GM12878 (cell line): ENCODE measurements around the gene SLCO2A1. TPM values are rescaled to one million over a fixed set of nuclear protein-coding genes. Genes with fewer than 3 reads are reported as not detected.

Experiments used
- ATAC-seq: fragments of 200-7000 bp; cut with Tn5 transposase; 3 replicates; pipeline ENCODE4 v1.9.1; 2020; ENCODE audit warnings: mild to moderate bottlenecking, moderate library complexity
- BruUV-seq: library from RNA; stranded (reverse); fragments of 400-500 nt; replicated peaks from 2 replicates; lab custom pipeline; 2021; lab: Mats Ljungman, UMichigan
- CTCF ChIA-PET: fragments of 300-600 bp; sonication (Branson Sonifier 250); formaldehyde crosslinking; extraction: SDS; loops from one replicate; lab custom pipeline; 2021; ENCODE audit warnings: inconsistent platforms; lab: Yijun Ruan, JAX
- POLR2A ChIA-PET: fragments of 350-600 bp; formaldehyde crosslinking; extraction: SDS; loops from one replicate; lab custom pipeline; 2021; ENCODE audit warnings: inconsistent platforms; lab: Charles Lee
- RAD21 ChIA-PET: fragments of 300-600 bp; sonication (Branson Sonifier 250); formaldehyde crosslinking; loops from one replicate; lab custom pipeline; 2023; ENCODE audit warnings: antibody characterized with exemption; ENCODE audit not compliant: unreplicated experiment; lab: Charles Lee
- SMC1A ChIA-PET: fragments of 300-600 bp; sonication (Branson Sonifier 250); formaldehyde crosslinking; loops from one replicate; lab custom pipeline; 2023; ENCODE audit not compliant: unreplicated experiment, uncharacterized antibody; lab: Charles Lee
- DNase-seq: peaks from one replicate; pipeline ENCODE4 v3.0.0-alpha.2; 2011; ENCODE audit warnings: low read depth, low spot score
- FAIRE-seq: peaks from 3 replicates; lab custom pipeline; 2011; peaks lifted over from hg19 to GRCh38; lab: Jason Lieb, UNC
- H2AFZ ChIP-seq: 2 replicates; pipeline ENCODE4 v1.6.0; 2011; ENCODE audit warnings: low read depth, low read length, control low read depth; ENCODE audit not compliant: control insufficient read depth
- H3K27ac ChIP-seq: 2 replicates; pipeline ENCODE4 v1.5.1; 2011; ENCODE audit warnings: control low read depth; ENCODE audit not compliant: control insufficient read depth, insufficient read depth
- H3K27me3 ChIP-seq, 2 experiments: replicated peaks in 1 of 2; 2 replicates each; pipeline versions ENCODE4 v1.6.0 to v1.6.1; 2011; ENCODE audit warnings: low read length in 1 of 2; ENCODE audit not compliant: control insufficient read depth in 2 of 2, insufficient read depth in 2 of 2
- H3K36me3 ChIP-seq, 2 experiments: 2 replicates each; pipeline ENCODE4 v1.5.1; 2011; ENCODE audit warnings: low read length in 1 of 2; ENCODE audit not compliant: control insufficient read depth in 2 of 2, insufficient read depth in 2 of 2
- H3K4me1 ChIP-seq: 2 replicates; pipeline ENCODE4 v1.6.1; 2011; ENCODE audit warnings: mild to moderate bottlenecking, low read length, moderate library complexity, mixed read lengths; ENCODE audit not compliant: control insufficient read depth, insufficient read depth
- H3K4me2 ChIP-seq: 2 replicates; pipeline ENCODE4 v1.6.0; 2011; ENCODE audit warnings: control low read depth; ENCODE audit not compliant: control insufficient read depth, insufficient read depth
- H3K4me3 ChIP-seq: fragments of 200-600 bp; sonication (generic); 2 replicates; pipeline ENCODE4 v1.5.1; 2016
- H3K79me2 ChIP-seq: 2 replicates; pipeline ENCODE4 v1.6.0; 2011; ENCODE audit warnings: low read length; ENCODE audit not compliant: control insufficient read depth, insufficient read depth
- H3K9ac ChIP-seq: 2 replicates; pipeline ENCODE4 v1.8.0; 2011; ENCODE audit warnings: low read length, control low read depth, mixed read lengths; ENCODE audit not compliant: control insufficient read depth, insufficient read depth
- H3K9me3 ChIP-seq: replicated peaks from 3 replicates; pipeline ENCODE4 v1.5.1; 2011; ENCODE audit warnings: mild to moderate bottlenecking, low read length; ENCODE audit not compliant: control insufficient read depth, insufficient read depth
- H4K20me1 ChIP-seq: 2 replicates; pipeline ENCODE4 v1.6.0; 2011; ENCODE audit not compliant: control insufficient read depth, insufficient read depth
- BCL3 ChIP-seq: IDR thresholded peaks from 2 replicates; pipeline ENCODE4 v1.6.1; 2011; ENCODE audit warnings: borderline replicate concordance, low read depth, mild to moderate bottlenecking, moderate library complexity, low read length; ENCODE audit not compliant: insufficient read depth, poor library complexity, severe bottlenecking
- CBFB ChIP-seq: IDR thresholded peaks from 2 replicates; pipeline ENCODE4 v1.6.1; 2016; ENCODE audit warnings: antibody characterized with exemption, low read depth
- CREB1 ChIP-seq: IDR thresholded peaks from 2 replicates; pipeline ENCODE4 v1.6.1; 2012; ENCODE audit warnings: low read depth, mild to moderate bottlenecking, inconsistent platforms
- FOS ChIP-seq: IDR thresholded peaks from 3 replicates; pipeline ENCODE4 v1.6.1; 2011; ENCODE audit warnings: borderline replicate concordance; ENCODE audit not compliant: insufficient read length; ENCODE audit errors: extremely low read depth
- HDAC6 ChIP-seq: fragments of 200-600 bp; sonication (generic); IDR thresholded peaks from one replicate; pipeline ENCODE4 v1.8.0; 2017; ENCODE audit warnings: antibody characterized with exemption; ENCODE audit not compliant: unreplicated experiment
- JUND ChIP-seq: IDR thresholded peaks from 2 replicates; pipeline ENCODE4 v1.6.1; 2012; ENCODE audit warnings: low read depth, mild to moderate bottlenecking, low read length, improper control_type of control experiment, moderate library complexity
- NR2C1 ChIP-seq: fragments of 450-650 bp; IDR thresholded peaks from 2 replicates; pipeline ENCODE4 v1.6.1; 2017; ENCODE audit warnings: antibody characterized with exemption, mild to moderate bottlenecking, moderate library complexity
- SIX5 ChIP-seq: IDR thresholded peaks from 2 replicates; pipeline ENCODE4 v1.6.1; 2011; ENCODE audit warnings: mild to moderate bottlenecking, low read depth, low read length, moderate library complexity; ENCODE audit not compliant: severe bottlenecking
- ZBED1 ChIP-seq: IDR thresholded peaks from 2 replicates; pipeline ENCODE4 v1.6.1; 2016; ENCODE audit warnings: borderline replicate concordance
- ZNF217 ChIP-seq: fragments of 450-650 bp; IDR thresholded peaks from 2 replicates; pipeline ENCODE4 v1.6.1; 2017; ENCODE audit warnings: antibody characterized with exemption, mild to moderate bottlenecking
- WGBS: methylation state at CpG from one replicate; pipeline ENCODE4 v1.1.6; 2016; ENCODE audit warnings: low lambda C conversion rate; ENCODE audit not compliant: insufficient replicate concordance, insufficient coverage; ENCODE audit errors: missing lambda C conversion rate; 5-methylcytosine and 5-hydroxymethylcytosine counted together
- in situ Hi-C: fragments of 300-500 bp; cut with MboI; formaldehyde crosslinking; loops from 9 replicates; pipeline ENCODE4 v1.14.3; 2018; ENCODE audit warnings: mixed read lengths
- intact Hi-C: fragments of 100-400 bp; cut with micrococcal nuclease; formaldehyde crosslinking; loops from one replicate; pipeline ENCODE4 v1.14.2; 2022; ENCODE audit not compliant: unreplicated experiment
- polyA plus RNA-seq, 11 experiments: library from polyadenylated mRNA; depleted of rRNA in 4 of 11; unstranded in 6 of 11; stranded (reverse) in 5 of 11; fragments of >200 nt; fragmentation: Nextera tagmentation in 4 of 11; fragmentation: Illumina TruSeq in 1 of 11; extraction: Ambion mirVana in 4 of 11; extraction: Trizol in 1 of 11; gene quantifications; 1 replicate in 1 of 11; 2 replicates in 10 of 11; pipeline versions ENCODE4 v1.2.1 to v1.2.3, GENCODE V29; 2011 to 2016; ENCODE audit warnings: inconsistent platforms in 2 of 11, missing spikeins in 2 of 11, low read depth in 1 of 11
- total RNA-seq, 4 experiments: library from RNA; depleted of rRNA in 3 of 4; stranded (reverse); fragments of >200 nt in 3 of 4; fragmentation: Illumina TruSeq in 1 of 4; extraction: Trizol in 1 of 4; gene quantifications; 2 replicates each; pipeline versions ENCODE4 v1.2.1 to v1.2.3, GENCODE V29; 2013 to 2021
- TF ChIP-seq, protein P1 (sequence below): fragments of 450-650 bp; IDR thresholded peaks from 2 replicates; pipeline ENCODE4 v1.6.1; 2016; ENCODE audit warnings: mild to moderate bottlenecking, moderate library complexity, borderline replicate concordance

SLCO2A1 gene
- total and polyA plus RNA-seq, 10 of the 15 experiments (the other 5 are each of a cell fraction or from before 2014, with no cell fraction given) = 0.05 TPM; not detected in 9

DNA sequence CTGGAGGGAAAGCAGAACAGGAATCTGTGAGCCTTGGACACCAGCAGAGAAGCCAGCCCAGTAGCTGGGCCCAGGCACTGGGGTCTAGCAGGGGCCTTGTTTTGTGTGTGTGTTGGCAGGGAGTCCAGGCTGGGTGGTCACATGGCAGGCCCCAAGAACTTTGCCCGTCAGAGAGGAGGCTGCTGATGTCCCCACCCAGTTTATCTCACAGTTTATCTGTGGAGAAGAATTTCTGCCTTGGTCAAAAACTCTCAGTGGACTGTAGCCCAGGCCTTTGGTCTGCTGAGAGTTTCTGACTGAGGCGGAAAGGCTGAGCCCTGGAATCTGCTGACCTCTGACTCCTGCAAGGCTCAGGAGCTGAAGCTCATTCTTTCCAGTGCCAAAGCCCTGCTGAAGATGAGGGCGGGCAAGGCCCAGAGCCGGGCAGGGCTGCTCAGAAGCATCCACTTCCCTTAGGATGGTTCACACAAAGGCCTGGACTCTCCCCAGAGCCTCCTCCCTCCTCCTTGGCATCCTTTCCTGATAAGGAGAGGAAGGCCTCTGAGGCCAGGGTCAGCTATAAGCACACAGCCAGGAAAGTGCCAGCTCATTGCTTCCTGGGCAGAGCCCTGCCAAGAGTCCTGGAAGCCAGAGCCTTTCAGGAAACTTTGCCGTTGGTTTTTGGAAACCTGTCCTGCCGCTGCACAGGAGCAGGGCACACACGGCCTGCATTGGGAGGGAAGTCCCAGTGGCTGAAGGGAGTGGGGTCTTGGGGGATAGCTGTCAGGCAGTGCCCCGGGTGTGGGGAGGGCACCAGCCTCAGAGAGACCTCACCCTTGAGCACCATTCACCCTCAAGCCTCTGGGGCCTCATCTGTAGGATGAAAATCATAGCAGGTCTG, 37.2 kb upstream of the SLCO2A1 start:
- TF ChIP-seq CREB1 = no peak
- TF ChIP-seq NR2C1 = no peak
- no peak for TF ChIP-seq JUND
- no peak for TF ChIP-seq FOS
- TF ChIP-seq ZNF217 = no peak
- no peak for TF ChIP-seq ZBED1
- no peak for TF ChIP-seq HDAC6
- TF ChIP-seq CBFB = no peak
- TF ChIP-seq SIX5 = no peak
- no peak for TF ChIP-seq BCL3
- TF ChIP-seq, protein P1, sequence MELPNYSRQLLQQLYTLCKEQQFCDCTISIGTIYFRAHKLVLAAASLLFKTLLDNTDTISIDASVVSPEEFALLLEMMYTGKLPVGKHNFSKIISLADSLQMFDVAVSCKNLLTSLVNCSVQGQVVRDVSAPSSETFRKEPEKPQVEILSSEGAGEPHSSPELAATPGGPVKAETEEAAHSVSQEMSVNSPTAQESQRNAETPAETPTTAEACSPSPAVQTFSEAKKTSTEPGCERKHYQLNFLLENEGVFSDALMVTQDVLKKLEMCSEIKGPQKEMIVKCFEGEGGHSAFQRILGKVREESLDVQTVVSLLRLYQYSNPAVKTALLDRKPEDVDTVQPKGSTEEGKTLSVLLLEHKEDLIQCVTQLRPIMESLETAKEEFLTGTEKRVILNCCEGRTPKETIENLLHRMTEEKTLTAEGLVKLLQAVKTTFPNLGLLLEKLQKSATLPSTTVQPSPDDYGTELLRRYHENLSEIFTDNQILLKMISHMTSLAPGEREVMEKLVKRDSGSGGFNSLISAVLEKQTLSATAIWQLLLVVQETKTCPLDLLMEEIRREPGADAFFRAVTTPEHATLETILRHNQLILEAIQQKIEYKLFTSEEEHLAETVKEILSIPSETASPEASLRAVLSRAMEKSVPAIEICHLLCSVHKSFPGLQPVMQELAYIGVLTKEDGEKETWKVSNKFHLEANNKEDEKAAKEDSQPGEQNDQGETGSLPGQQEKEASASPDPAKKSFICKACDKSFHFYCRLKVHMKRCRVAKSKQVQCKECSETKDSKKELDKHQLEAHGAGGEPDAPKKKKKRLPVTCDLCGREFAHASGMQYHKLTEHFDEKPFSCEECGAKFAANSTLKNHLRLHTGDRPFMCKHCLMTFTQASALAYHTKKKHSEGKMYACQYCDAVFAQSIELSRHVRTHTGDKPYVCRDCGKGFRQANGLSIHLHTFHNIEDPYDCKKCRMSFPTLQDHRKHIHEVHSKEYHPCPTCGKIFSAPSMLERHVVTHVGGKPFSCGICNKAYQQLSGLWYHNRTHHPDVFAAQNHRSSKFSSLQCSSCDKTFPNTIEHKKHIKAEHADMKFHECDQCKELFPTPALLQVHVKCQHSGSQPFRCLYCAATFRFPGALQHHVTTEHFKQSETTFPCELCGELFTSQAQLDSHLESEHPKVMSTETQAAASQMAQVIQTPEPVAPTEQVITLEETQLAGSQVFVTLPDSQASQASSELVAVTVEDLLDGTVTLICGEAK = no peak
- TF ChIP-seq, all 136 proteins: peak for 0
- in situ Hi-C loops (no loop called here), intact Hi-C loops (no loop called here)
- no peaks in the 10 kb centered on the region for H3K79me2 ChIP-seq
- DNase-seq (no peak), ATAC-seq (no peak), FAIRE-seq (no peak)
- H3K9ac ChIP-seq = no peak overlapping the region
- no peaks in the 10 kb centered on the region for H3K36me3 ChIP-seq
- no peak overlapping the region for H2AFZ ChIP-seq
- CTCF ChIA-PET = no interaction called here
- H3K4me3 ChIP-seq = no peak overlapping the region
- no peaks in the 10 kb centered on the region for H3K4me1 ChIP-seq
- H3K27me3 ChIP-seq = no peaks in the 10 kb centered on the region; a peak in 2 of 4 replicates
- BruUV-seq = no TSS peak
- no peak overlapping the region for H3K27ac ChIP-seq
- WGBS = 27% methylated on average over 8 of the region's 8 CpGs
- SMC1A ChIA-PET = no interaction called here
- no peaks in the 10 kb centered on the region for H4K20me1 ChIP-seq
- H3K4me2 ChIP-seq = no peak overlapping the region
- POLR2A ChIA-PET = no interaction called here
- RAD21 ChIA-PET = no interaction called here
- H3K9me3 ChIP-seq = no peaks in the 10 kb centered on the region
